HepG2 (cell line): ENCODE data around the gene EIF5A. TPM values are rescaled to one million over a fixed set of nuclear protein-coding genes. Genes with fewer than 3 reads are reported as not detected.

ENCODE experiments used
- ATF2 ChIP-seq: sonication (generic); formaldehyde crosslinking; IDR thresholded peaks from 2 replicates; pipeline ENCODE4 v1.4.0; 2020; ENCODE audit warnings: missing genetic modification reagents
- GATA4 ChIP-seq: sonication (generic); IDR thresholded peaks from 2 replicates; pipeline ENCODE4 v1.6.1; 2016; ENCODE audit warnings: antibody characterized with exemption, low read depth, borderline replicate concordance
- HNF4A ChIP-seq: sonication (generic); formaldehyde crosslinking; IDR thresholded peaks from 2 replicates; pipeline ENCODE4 v1.4.0; 2020; ENCODE audit warnings: missing genetic modification reagents
- HNF4G ChIP-seq, 2 experiments: sonication (generic) in 1 of 2; formaldehyde crosslinking in 1 of 2; IDR thresholded peaks; 2 replicates each; pipeline versions ENCODE4 v1.4.0 to v1.6.1; 2011 to 2020; ENCODE audit warnings: borderline replicate concordance in 2 of 2, low read depth in 2 of 2, mild to moderate bottlenecking in 2 of 2, low read length in 1 of 2, missing genetic modification reagents in 1 of 2, moderate library complexity in 1 of 2
- NR2F6 ChIP-seq, 2 experiments: IDR thresholded peaks; 2 replicates each; pipeline ENCODE4 v1.6.1; 2016; ENCODE audit warnings: antibody characterized with exemption in 1 of 2, mild to moderate bottlenecking in 1 of 2
- RFXAP ChIP-seq: sonication (generic); formaldehyde crosslinking; IDR thresholded peaks from 2 replicates; pipeline ENCODE4 v1.4.0; 2020; ENCODE audit warnings: missing genetic modification reagents, borderline replicate concordance
- SKI ChIP-seq: fragments of 450-650 bp; IDR thresholded peaks from one replicate; pipeline ENCODE4 v1.6.1; 2018; ENCODE audit warnings: mild to moderate bottlenecking; ENCODE audit not compliant: partially characterized antibody
- SP140L ChIP-seq: sonication (generic); formaldehyde crosslinking; IDR thresholded peaks from 2 replicates; pipeline ENCODE4 v1.4.0; 2020; ENCODE audit warnings: missing genetic modification reagents, borderline replicate concordance
- SP2 ChIP-seq: sonication (generic); formaldehyde crosslinking; IDR thresholded peaks from 2 replicates; pipeline ENCODE4 v1.5.1; 2020; ENCODE audit warnings: mild to moderate bottlenecking, missing genetic modification reagents
- TERF1 ChIP-seq: sonication (generic); formaldehyde crosslinking; IDR thresholded peaks from 2 replicates; pipeline ENCODE4 v1.8.0; 2022; ENCODE audit warnings: mild to moderate bottlenecking, missing genetic modification reagents, moderate library complexity
- ZFP82 ChIP-seq: sonication (generic); formaldehyde crosslinking; IDR thresholded peaks from 2 replicates; pipeline ENCODE4 v1.5.1; 2020; ENCODE audit warnings: mild to moderate bottlenecking, missing genetic modification reagents, borderline replicate concordance
- ZFY ChIP-seq: sonication (generic); formaldehyde crosslinking; IDR thresholded peaks from 2 replicates; pipeline ENCODE4 v1.4.0; 2020; ENCODE audit warnings: missing genetic modification reagents
- ZNF205 ChIP-seq: IDR thresholded peaks from 2 replicates; pipeline ENCODE4 v1.6.1; 2018; ENCODE audit warnings: missing biosample characterization, missing genetic modification reagents
- ZNF431 ChIP-seq: sonication (generic); formaldehyde crosslinking; IDR thresholded peaks from 2 replicates; pipeline ENCODE4 v1.9.0; 2022; ENCODE audit warnings: missing genetic modification reagents, low read depth, mild to moderate bottlenecking, borderline replicate concordance
- ZNF556 ChIP-seq: sonication (generic); formaldehyde crosslinking; IDR thresholded peaks from 2 replicates; pipeline ENCODE4 v1.4.0; 2020; ENCODE audit warnings: mild to moderate bottlenecking, missing genetic modification reagents, borderline replicate concordance
- ZNF670 ChIP-seq: sonication (generic); formaldehyde crosslinking; IDR thresholded peaks from 2 replicates; pipeline ENCODE4 v1.8.0; 2022; ENCODE audit warnings: mild to moderate bottlenecking, missing genetic modification reagents, borderline replicate concordance
- ZNF761 ChIP-seq: sonication (generic); formaldehyde crosslinking; conservative IDR thresholded peaks from 2 replicates; pipeline ENCODE4 v1.4.0; 2020; ENCODE audit warnings: mild to moderate bottlenecking, missing genetic modification reagents
- polyA plus RNA-seq, 8 experiments: library from polyadenylated mRNA; depleted of rRNA in 3 of 8; stranded (reverse) in 7 of 8; unstranded in 1 of 8; fragments of >200 nt; fragmentation: Illumina TruSeq in 4 of 8; extraction: Trizol in 4 of 8; gene quantifications; 2 replicates each; pipeline versions ENCODE4 v1.2.1 to v1.2.3, GENCODE V29; 2011 to 2016; ENCODE audit warnings: low read depth in 4 of 8, missing spikeins in 1 of 8, mixed read lengths in 1 of 8; ENCODE audit not compliant: insufficient read depth in 1 of 8
- total RNA-seq, 5 experiments: library from RNA; depleted of rRNA; stranded (reverse); fragments of >200 nt; fragmentation: Illumina TruSeq; extraction: Trizol; gene quantifications; 2 replicates each; pipeline ENCODE4 v1.2.3, GENCODE V29; 2016; ENCODE audit warnings: low read depth in 1 of 5
- TF ChIP-seq, protein P1 (sequence below): sonication (generic); formaldehyde crosslinking; IDR thresholded peaks from 2 replicates; pipeline ENCODE4 v1.8.0; 2022; ENCODE audit warnings: mild to moderate bottlenecking, missing genetic modification reagents, borderline replicate concordance
- TF ChIP-seq, protein P2 (sequence below): sonication (generic); formaldehyde crosslinking; IDR thresholded peaks from 2 replicates; pipeline ENCODE4 v1.4.0; 2020; ENCODE audit warnings: mild to moderate bottlenecking, missing genetic modification reagents, borderline replicate concordance

The EIF5A gene
- total and polyA plus RNA-seq, 2 of the 13 experiments (the other 11 are each of a cell fraction or from before 2014, with no cell fraction given): 319 to 337 TPM

- no peak for TF ChIP-seq TERF1 (CRISPR knock-in tag)
- TF ChIP-seq HNF4G (IDR thresholded peaks at IDR 0.05; ENCODE audit: borderline replicate concordance, low read depth, low read length): peak; percentile 31; the same call in 1 of the 2 replicates
- TF ChIP-seq HNF4G (CRISPR knock-in tag; IDR thresholded peaks at IDR 0.05; ENCODE audit: borderline replicate concordance, low read depth): no peak
- TF ChIP-seq ZNF670 (CRISPR knock-in tag): no peak
- TF ChIP-seq ZNF761 (CRISPR knock-in tag): no peak
- no peak for TF ChIP-seq GATA4
- peak; percentile 76 for TF ChIP-seq HNF4A (CRISPR knock-in tag)
- no peak for TF ChIP-seq ZFY (CRISPR knock-in tag)
- TF ChIP-seq, protein P1, sequence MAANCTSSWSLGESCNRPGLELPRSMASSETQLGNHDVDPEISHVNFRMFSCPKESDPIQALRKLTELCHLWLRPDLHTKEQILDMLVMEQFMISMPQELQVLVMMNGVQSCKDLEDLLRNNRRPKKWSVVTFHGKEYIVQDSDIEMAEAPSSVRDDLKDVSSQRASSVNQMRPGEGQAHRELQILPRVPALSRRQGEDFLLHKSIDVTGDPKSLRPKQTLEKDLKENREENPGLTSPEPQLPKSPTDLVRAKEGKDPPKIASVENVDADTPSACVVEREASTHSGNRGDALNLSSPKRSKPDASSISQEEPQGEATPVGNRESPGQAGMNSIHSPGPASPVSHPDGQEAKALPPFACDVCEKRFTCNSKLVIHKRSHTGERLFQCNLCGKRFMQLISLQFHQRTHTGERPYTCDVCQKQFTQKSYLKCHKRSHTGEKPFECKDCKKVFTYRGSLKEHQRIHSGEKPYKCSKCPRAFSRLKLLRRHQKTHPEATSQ (CRISPR knock-in tag): no peak
- peak; percentile 95 for TF ChIP-seq SKI
- no peak for TF ChIP-seq ZNF556 (CRISPR knock-in tag)
- TF ChIP-seq NR2F6 (IDR thresholded peaks at IDR 0.05): peak; percentile 32; the same call in 1 of the 2 replicates
- TF ChIP-seq NR2F6 (CRISPR knock-in tag; IDR thresholded peaks at IDR 0.05): 0 out of 2 replicates have a peak, but pooled peaks have one; percentile 23
- TF ChIP-seq ZNF431 (CRISPR knock-in tag): no peak
- peak; percentile 40; the same call in 1 of the 2 replicates for TF ChIP-seq ZNF205 (CRISPR knock-in tag)
- TF ChIP-seq ATF2 (CRISPR knock-in tag): no peak; the same call in none of the 2 replicates
- no peak for TF ChIP-seq SP140L (CRISPR knock-in tag)
- no peak for TF ChIP-seq SP2
- TF ChIP-seq, protein P2, sequence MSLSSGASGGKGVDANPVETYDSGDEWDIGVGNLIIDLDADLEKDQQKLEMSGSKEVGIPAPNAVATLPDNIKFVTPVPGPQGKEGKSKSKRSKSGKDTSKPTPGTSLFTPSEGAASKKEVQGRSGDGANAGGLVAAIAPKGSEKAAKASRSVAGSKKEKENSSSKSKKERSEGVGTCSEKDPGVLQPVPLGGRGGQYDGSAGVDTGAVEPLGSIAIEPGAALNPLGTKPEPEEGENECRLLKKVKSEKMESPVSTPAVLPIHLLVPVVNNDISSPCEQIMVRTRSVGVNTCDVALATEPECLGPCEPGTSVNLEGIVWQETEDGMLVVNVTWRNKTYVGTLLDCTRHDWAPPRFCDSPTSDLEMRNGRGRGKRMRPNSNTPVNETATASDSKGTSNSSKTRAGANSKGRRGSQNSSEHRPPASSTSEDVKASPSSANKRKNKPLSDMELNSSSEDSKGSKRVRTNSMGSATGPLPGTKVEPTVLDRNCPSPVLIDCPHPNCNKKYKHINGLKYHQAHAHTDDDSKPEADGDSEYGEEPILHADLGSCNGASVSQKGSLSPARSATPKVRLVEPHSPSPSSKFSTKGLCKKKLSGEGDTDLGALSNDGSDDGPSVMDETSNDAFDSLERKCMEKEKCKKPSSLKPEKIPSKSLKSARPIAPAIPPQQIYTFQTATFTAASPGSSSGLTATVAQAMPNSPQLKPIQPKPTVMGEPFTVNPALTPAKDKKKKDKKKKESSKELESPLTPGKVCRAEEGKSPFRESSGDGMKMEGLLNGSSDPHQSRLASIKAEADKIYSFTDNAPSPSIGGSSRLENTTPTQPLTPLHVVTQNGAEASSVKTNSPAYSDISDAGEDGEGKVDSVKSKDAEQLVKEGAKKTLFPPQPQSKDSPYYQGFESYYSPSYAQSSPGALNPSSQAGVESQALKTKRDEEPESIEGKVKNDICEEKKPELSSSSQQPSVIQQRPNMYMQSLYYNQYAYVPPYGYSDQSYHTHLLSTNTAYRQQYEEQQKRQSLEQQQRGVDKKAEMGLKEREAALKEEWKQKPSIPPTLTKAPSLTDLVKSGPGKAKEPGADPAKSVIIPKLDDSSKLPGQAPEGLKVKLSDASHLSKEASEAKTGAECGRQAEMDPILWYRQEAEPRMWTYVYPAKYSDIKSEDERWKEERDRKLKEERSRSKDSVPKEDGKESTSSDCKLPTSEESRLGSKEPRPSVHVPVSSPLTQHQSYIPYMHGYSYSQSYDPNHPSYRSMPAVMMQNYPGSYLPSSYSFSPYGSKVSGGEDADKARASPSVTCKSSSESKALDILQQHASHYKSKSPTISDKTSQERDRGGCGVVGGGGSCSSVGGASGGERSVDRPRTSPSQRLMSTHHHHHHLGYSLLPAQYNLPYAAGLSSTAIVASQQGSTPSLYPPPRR (CRISPR knock-in tag): 0 out of 2 replicates have a peak, but pooled peaks have one; percentile 32
- TF ChIP-seq ZFP82: no peak
- no peak for TF ChIP-seq RFXAP (CRISPR knock-in tag)
These were observed 48.5 kb upstream of the EIF5A start (continued) for GRCh38 chr17:7258731-7259554.
